Umbilical cord (tissue), 2 donors: ENCODE measurements around the gene MYOZ1. TPM values are rescaled to one million over a fixed set of nuclear protein-coding genes. Genes with fewer than 3 reads are reported as not detected.

ENCODE experiments used
- DNase-seq: peaks from one replicate; pipeline ENCODE4 v3.0.0-alpha.2; 2015; ENCODE audit warnings: low spot score
- total RNA-seq: library from RNA; depleted of rRNA; stranded (reverse); fragments of >200 nt; gene quantifications from one replicate; pipeline ENCODE4 v1.2.3, GENCODE V29; 2014; ENCODE audit warnings: low replicate concordance; ENCODE audit not compliant: insufficient read depth

MYOZ1 gene
- total RNA-seq, 1 donor from 2014 or later, result 1.4 TPM

- no peak for DNase-seq
Observed at GRCh38 chr10:73597346-73597745, 43.9 kb downstream of the MYOZ1 start.

DNA sequence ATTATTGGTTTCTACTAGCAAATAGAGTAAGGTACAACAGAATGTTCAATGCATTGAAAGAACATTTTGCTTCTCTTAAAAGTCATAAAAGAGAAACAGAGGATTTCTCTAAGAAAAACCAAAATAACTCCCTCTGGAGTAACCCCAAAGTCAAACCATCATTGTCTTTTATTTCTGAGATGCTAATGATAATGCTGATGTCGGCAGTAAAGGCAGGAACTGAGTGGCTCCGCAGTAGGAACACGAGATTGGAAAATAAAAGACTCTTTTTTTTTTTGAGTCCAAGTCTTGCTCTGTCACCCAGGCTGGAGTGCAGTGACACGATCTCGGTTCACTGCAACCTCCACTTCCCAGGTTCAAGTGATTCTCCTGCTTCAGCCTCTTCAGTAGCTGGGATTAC is 47.5 kb downstream of the MYOZ1 start:
- DNase-seq, result no peak

DNA sequence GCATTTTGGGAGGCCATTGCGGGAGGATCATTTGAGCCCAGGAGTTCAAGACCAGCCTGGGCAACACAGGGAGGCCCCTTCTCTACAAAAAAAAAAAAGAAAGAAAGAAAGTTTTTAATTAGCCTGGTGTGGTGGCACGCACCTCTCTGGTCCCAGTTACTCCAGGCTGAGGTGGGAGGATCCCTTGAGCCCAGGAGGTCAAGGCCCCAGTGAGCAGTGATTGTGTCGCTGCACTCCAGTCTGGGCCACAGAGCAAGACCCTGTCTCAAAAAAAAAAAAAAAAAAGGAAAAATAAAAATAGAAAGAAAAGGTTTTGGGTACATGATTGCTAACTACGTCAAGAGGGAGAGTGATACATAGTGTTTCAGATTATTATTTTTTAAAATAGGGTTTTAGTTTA is 48.2 kb downstream of the MYOZ1 start:
- no peak for DNase-seq

DNA sequence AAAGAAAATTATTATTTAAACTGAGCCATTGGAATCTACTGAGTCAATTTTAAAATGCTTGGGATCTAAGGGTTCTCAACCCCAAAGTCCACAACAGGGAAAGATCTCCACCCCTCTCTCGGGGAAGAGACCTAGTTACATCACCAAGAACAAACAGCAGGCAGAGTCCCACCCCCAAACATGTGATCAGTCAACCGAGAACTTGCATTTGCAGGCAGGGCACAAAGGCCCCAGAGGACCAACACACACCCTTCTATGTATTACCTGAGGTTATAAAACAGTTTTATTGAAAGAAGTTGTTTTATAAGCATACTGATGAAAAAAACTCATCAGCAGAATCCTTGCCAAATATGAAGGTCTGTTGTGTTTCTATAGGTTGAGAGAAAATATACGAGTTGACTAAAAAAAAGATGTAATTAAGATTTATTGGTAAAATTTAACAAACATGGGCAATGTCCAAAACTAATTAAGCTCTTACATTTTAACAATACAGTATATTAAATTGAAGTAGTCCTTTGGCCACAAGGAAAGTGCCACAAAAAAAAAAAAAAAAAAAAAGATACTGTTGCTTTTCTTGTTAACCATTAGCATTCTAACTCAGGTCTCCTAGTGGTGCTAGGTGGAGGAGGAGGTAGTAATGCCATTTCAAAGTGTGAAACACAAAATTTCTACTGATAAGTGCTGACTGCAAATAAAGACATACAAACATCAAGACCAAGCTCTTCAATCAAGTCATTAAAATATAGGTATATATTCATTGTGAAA is 49.2 kb downstream of the MYOZ1 start:
- peak; percentile 57 for DNase-seq

- peak; percentile 31 for DNase-seq
Observed at GRCh38 chr10:73590881-73591799, 50.1 kb downstream of the MYOZ1 start, which contains the start of gene USP54. Gene USP54 (minus strand): TSS chr10:73591342. CDS start chr10:73575658, 15,684 bp downstream.

DNA sequence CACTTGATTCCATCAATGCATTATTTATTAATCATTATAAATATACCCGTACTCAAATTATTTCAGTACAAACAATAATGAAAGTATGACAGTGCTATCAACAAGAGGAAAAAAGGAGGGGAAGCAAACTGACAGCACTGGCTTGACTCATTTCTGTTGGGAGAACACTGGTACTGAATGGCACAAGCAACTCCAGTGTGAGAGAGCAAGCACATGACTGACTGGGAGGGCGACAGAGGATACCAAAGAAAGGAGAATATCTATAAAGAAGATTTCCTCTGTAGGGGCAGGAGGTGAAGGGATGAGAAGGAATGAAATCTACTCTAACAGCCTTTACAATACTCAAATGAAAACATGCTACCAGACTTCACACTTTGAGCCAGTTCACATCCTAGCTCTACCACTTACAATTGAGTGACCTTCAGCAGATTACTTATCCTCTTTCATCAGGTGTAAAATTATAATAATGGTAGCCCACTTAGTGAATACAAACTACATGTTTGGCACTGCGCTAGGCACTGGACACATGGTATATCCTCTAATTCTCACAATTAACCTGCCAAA is 51.6 kb downstream of the MYOZ1 start:
- DNase-seq, result no peak

GRCh38 chr10:73588656-73589055 is 52.6 kb downstream of the MYOZ1 start:
- DNase-seq, result no peak

DNA sequence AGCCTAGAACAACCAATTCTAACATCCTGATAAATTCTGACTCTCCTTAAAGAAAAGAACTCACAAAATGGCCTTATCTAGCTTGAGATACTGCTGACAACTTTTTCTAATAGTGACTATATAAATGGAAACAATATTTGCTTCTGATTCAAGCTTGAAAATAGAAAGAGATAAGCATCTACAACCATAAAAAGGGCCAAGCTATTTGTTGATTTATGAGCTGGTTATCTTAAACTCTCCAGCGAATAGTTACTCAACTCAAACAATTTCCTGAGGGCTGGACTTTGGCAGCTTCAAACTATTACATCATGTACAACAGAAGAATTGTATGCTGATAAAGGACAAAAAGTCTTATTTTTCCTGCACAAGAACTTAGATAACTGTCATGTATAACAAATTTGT is 54.7 kb downstream of the MYOZ1 start:
- peak; percentile 89 for DNase-seq

- DNase-seq, result no peak
Observed at GRCh38 chr10:73585327-73585726, 55.9 kb downstream of the MYOZ1 start.

- no peak for DNase-seq
Observed at GRCh38 chr10:73584737-73585136, 56.5 kb downstream of the MYOZ1 start.

DNA sequence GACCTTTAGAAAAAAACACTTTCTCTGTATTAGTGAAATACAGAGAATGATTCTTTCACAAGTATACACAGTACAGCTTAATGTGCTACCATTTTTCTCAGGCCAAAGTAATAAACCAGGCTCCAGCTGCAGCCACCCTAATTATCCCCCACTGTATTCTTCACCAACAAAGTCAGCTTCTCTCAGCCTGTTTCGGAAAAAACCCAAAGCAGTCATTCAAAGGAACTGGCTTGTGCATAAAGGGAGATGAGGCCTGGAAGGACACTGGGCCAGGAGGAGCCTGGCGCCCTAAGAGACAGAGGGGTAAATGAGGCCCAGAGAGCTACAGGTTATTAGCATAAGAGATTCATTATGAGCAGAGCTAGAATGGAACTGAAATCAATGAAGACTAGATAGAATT is 59.4 kb downstream of the MYOZ1 start:
- no peak for DNase-seq

Other genes starting within 250 kb of the MYOZ1 start
- 61.9 TPM for gene ANXA7, start 227.4 kb downstream of the MYOZ1 start, total RNA-seq
- 1.4 TPM for gene MSS51, start 207.9 kb downstream of the MYOZ1 start, total RNA-seq
- 37.1 TPM for gene PPP3CB, start 145.4 kb downstream of the MYOZ1 start, total RNA-seq
- 8.4 TPM for gene USP54, start 50.1 kb downstream of the MYOZ1 start, total RNA-seq
- gene SYNPO2L, start 14.6 kb upstream of the MYOZ1 start, total RNA-seq, result 1.9 TPM
- gene AGAP5, start 56.6 kb upstream of the MYOZ1 start, total RNA-seq, result 0.48 TPM
- gene SEC24C, start 102.9 kb upstream of the MYOZ1 start, total RNA-seq, result 36.6 TPM
- 21.4 TPM for gene CHCHD1, start 140.6 kb upstream of the MYOZ1 start, total RNA-seq
- 51.0 TPM for gene ZSWIM8, start 144.1 kb upstream of the MYOZ1 start, total RNA-seq
- gene NDST2, start 170.1 kb upstream of the MYOZ1 start, total RNA-seq, result 3.1 TPM
- 56.1 TPM for gene CAMK2G, start 233.1 kb upstream of the MYOZ1 start, total RNA-seq